Left renal cortex interstitium (tissue), 4 donors: ENCODE data around the gene OSBPL6. TPM values are rescaled to one million over a fixed set of nuclear protein-coding genes. Genes with fewer than 3 reads are reported as not detected.
A peak's percentile ranks its signal among the peaks of the same experiment; 100 is the strongest.
"Not testable (repeated sequence)": the region's sequence is repeated elsewhere in the genome, so short reads cannot be mapped to it uniquely, and the experiment has no call there.

Experiments used
- DNase-seq, 4 donors: peaks; one replicate each; pipeline ENCODE4 v3.0.0-alpha.2; 2013; ENCODE audit warnings: low read depth in 4 of 4, low spot score in 2 of 4, missing footprints in 1 of 4
- polyA plus RNA-seq, 4 donors: library from polyadenylated mRNA; unstranded; fragments of 120-200 nt; gene quantifications; one replicate each; pipeline ENCODE4 v1.2.1, GENCODE V29; 2013; ENCODE audit not compliant: insufficient read length in 4 of 4

Gene OSBPL6
- polyA plus RNA-seq, 4 donors: 5.5 to 6.8 (median 6.3) TPM

GRCh38 chr2:178388287-178388686 lies 194.0 kb downstream of the OSBPL6 start:
- no peak for DNase-seq

GRCh38 chr2:178391701-178392100 lies 197.4 kb downstream of the OSBPL6 start:
- no peak for DNase-seq

DNA sequence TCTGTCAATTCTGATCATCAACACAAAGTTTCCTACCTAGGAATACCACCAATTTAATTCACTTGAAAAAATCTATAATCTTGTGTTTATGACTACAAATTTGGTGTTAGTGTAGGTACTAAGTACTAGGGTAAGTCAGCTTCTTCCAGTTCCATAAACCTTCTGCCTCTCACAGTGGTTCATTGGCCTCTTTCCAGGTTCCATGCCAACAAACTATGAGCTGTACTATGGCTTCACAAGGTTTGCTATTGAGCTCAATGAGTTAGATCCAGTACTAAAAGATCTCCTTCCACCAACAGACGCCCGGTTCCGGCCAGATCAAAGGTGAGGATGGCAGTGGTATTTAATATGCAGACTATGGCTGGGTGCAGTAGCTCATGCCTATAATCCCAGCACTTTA lies 197.9 kb downstream of the OSBPL6 start:
- no peak for DNase-seq

DNA sequence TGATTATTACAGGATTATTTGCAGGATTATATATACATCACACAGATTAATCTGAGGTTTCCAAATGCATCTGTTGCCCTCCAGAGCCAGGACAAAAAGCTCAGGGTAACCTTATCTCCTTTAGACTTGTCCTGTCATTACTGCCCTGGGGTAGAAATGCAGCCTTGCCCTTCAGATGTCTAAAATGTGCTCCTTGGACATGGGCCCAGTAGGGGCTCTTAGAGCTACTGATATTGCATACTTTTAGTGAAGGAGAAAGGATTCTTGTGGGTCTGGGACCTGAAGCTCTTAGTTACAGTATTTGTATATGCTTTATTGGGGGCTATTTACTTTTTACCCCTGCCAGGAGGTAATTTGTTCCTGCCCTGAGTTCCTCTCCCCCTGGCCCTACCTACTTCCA lies 200.5 kb downstream of the OSBPL6 start:
- DNase-seq: no peak

GRCh38 chr2:178395295-178395694 lies 201.0 kb downstream of the OSBPL6 start:
- DNase-seq: no peak

DNA sequence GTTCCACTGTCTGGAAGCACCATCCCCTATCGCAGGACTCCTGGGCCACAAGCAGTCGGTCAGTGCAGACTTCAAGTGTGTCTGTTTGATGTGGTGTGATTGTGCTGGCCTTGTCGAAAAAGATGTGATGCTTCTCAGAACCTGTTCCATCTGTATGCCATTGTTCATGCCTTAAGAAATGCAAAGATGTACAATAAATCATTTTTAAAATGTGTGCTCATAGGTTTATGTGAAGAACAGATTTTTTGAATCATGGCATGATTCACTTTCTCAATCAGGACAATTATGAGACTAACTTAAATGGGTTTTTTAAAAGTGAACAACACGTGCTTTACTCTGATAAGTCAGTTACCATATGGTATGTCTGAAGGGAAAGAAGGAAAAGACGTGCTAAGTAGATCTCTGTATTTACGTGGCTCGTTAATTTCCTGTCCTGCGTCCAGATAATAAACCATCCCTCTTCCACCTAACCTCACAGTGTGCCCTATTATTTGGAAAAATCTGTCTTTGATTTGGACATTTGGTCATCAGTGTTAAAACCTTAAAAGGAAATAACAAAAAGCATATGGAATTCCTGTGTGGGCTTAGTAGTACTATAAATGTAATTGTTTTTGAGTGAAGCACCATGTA lies 201.7 kb downstream of the OSBPL6 start:
- DNase-seq: no peak

DNA sequence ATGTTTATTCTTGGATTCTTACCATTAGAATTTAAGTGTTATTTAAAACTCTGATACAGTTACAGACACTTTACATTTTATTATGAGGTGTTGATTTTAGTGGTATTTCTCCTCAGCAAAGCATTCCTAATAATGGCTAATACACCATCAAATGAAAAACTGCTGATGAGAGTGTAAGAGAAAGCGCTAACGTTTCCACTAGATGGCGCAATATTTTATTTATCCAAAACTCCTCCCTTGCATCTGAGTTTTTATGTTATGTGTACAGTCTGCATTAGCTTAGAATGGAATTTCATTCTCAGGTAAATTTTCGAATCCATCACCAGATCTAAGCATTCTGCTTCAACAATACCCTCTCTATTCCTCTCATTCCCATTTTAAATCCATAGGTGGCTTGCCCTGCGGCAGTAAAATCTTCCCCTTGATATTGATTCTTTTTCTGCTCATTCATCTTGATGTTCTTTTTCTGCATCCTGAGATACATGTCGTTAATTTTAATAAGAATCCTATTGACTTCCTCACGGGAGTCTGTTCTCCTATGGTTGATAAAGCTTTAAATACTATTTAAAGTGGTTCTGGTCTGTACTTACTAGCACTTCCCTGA lies 202.8 kb downstream of the OSBPL6 start:
- peak in 1 of 4 donors; percentile 40 for DNase-seq

DNA sequence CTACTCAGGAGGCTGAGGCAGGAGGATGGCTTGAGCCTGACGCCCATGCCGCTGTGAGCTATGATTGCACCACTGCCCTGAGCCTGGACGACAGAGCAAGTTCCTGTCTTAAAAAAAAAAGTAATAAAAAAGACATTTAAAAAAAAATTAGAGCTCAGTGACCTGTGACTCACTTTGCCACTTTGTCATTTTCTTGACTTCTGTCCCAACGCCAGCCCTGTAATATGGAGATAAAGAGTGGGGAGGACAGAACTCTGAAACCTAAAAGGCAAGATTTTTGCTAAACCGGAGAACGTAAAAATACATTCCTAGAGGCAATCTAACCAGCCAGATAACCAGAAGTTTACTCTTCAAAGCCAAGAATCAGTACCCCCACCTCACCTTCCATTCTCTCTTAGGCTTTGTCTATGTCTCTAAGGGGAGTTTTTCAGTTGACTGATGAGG lies 207.7 kb downstream of the OSBPL6 start:
- no peak for DNase-seq

DNA sequence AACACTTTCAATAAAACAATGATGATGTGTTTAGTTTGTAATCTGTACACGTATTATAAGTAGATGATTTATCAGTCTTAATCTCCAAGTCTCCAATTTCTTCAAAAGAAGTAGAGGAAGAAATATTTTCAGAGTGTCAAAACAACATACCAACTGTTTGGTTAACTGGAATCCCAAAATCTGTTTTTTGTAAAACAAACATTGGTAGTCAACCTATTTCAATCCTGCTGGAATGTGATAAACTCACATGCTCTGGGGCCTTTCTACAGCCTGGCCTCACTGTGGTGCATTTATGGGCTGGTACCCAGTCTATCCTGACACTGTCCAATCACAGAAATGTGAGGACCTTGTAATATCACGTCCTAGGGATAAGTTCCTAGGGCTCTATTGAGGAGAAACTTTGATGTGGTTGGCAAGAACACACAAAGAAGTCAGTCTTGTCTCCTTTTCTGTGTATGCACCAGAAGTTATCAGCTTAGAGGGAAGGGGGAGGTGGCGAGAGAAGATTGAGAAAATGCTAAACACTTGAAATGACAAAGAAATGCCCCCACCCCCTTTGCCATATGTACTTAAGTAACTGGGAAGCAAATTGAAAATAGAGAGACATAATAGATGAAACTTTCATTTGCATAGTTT lies 209.5 kb downstream of the OSBPL6 start:
- DNase-seq: no peak

GRCh38 chr2:178404368-178404767 lies 210.1 kb downstream of the OSBPL6 start:
- no peak for DNase-seq

DNA sequence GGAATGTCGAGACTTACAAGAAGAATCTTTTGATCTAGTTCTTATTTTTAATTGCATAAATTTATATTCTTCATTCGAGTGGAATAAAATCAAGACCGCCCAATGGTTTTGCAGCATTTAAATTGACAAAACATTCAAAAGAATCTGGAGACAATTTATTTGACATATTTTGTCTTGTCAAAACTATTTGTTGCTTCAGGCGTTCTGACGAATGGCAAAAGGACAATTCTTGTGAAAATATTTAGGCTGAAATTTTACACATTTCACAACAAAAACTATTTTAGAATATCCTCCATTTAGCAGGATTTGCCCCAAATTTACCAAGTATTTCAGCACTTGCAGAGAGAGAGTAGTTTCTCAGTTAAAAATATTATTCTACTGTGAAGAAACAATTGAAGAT lies 214.9 kb downstream of the OSBPL6 start:
- DNase-seq: no peak

- no peak for DNase-seq
Observed at GRCh38 chr2:178412047-178412446, 217.7 kb downstream of the OSBPL6 start.

- DNase-seq: not testable (repeated sequence)
Observed at GRCh38 chr2:178412453-178412852, 218.1 kb downstream of the OSBPL6 start.

- peak; percentile 67 to 84 (median 69) for DNase-seq
Observed at GRCh38 chr2:178413472-178414265, 219.4 kb downstream of the OSBPL6 start.

GRCh38 chr2:178414266-178415247 lies 220.2 kb downstream of the OSBPL6 start:
- DNase-seq: peak; percentile 80 to 93 (median 83)

DNA sequence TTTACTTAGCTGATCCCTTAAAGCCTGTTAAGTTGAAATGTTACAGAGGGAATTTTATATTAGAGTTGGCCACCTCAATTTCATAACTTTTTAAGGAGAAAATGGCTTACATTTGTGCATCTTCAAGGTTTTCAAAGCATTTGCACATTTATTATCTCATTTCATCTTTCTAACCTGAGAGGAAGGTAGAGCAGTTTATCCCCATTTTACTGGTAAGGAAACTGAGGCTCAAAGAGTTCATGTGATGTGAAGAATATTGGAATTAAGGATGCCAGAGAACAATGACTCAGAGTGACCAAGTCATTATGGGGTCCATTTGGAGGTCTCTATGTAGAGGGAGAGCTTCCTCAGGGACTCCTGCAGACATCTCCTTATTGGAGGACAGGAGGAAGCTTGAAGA lies 221.7 kb downstream of the OSBPL6 start:
- DNase-seq: no peak

GRCh38 chr2:178417916-178418315 lies 223.6 kb downstream of the OSBPL6 start:
- no peak for DNase-seq

DNA sequence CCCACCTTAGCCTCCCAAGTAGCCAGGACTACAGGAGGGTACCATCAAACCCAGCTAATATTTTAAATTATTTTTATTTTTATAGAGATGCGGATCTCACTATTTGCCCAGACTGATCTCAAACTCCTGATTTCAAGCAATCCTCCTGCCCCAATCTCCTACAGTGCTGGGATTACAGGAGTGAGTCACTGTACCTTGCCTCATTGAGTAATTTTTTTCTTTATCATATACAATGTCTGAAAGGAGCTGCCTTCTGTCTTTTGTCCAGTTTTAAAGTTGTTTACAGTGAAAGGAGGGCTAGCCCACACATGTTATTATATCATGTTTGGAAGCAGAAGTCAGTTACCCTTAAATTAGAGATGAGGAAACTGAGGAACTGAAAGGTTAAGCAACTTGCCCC lies 224.1 kb downstream of the OSBPL6 start:
- DNase-seq: no peak

DNA sequence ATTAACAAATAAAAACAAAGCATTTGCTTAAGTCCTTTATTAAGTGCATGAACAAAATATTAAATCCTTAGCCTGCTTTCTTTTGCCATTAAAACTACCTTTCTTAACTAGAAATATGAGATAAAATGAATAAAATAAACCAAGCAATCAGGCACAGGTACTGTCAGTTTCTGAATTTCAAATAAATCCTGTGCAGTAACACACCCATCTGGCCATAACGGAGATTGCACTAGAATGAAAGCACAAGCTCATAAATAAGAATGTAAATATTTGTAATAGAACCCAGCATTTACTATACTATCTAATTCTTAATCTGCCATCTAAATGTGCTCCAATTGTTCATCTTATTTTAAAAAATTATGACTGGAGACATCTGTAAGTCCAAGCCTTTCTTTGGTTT lies 224.8 kb downstream of the OSBPL6 start:
- DNase-seq: no peak

GRCh38 chr2:178420463-178420999 lies 226.2 kb downstream of the OSBPL6 start:
- DNase-seq: no peak
